SK-N-SH (cell line): Measurements from ENCODE around the gene CHRM4. TPM values are rescaled to one million over a fixed set of nuclear protein-coding genes. Genes with fewer than 3 reads are reported as not detected.

Source experiments
- CTCF ChIA-PET: fragments of 300-600, 350-600 bp; formaldehyde crosslinking; extraction: SDS; loops from one replicate; lab custom pipeline; 2021; lab: Yijun Ruan, JAX
- POLR2A ChIA-PET: fragments of 350-600 bp; sonication (Branson Sonifier 250); formaldehyde crosslinking; extraction: SDS; loops from one replicate; lab custom pipeline; 2020; ENCODE audit warnings: antibody characterized with exemption, inconsistent platforms; lab: Yijun Ruan, JAX
- DNase-seq: peaks from one replicate; pipeline ENCODE4 v3.0.0; 2012
- H2AFZ ChIP-seq: fragments of 200-600 bp; sonication (generic); 2 replicates; pipeline ENCODE4 v1.8.1; 2016; ENCODE audit warnings: antibody characterized with exemption, mild to moderate bottlenecking, low read depth
- H3F3A ChIP-seq: fragments of 200-600 bp; sonication (generic); replicated peaks from 2 replicates; pipeline ENCODE3; 2016; ENCODE audit warnings: antibody characterized with exemption, mild to moderate bottlenecking; ENCODE audit not compliant: insufficient read depth
- H3K27ac ChIP-seq, 2 experiments: fragments of 200-500 bp in 1 of 2; fragments of 200-600 bp in 1 of 2; sonication (Bioruptor generic) in 1 of 2; sonication (generic), shearing (Covaris generic) in 1 of 2; 2 replicates each; pipeline versions ENCODE4 v1.5.1 to v1.6.1; 2014 to 2016; ENCODE audit warnings: low read depth in 2 of 2, inconsistent platforms in 1 of 2, low read length in 1 of 2, mild to moderate bottlenecking in 1 of 2, mixed read lengths in 1 of 2
- H3K27me3 ChIP-seq: fragments of 200-600 bp; sonication (generic), shearing (Covaris generic); 2 replicates; pipeline ENCODE4 v1.6.1; 2016; ENCODE audit warnings: mixed run types; ENCODE audit not compliant: insufficient read depth
- H3K36me3 ChIP-seq, 2 experiments: fragments of 200-500 bp in 1 of 2; fragments of 200-600 bp in 1 of 2; sonication (Bioruptor generic) in 1 of 2; sonication (generic) in 1 of 2; replicated peaks in 1 of 2; 2 replicates each; pipeline versions ENCODE3 to v1.5.1; 2014 to 2016; ENCODE audit warnings: low read length in 1 of 2, mild to moderate bottlenecking in 1 of 2; ENCODE audit not compliant: insufficient read depth in 2 of 2, control insufficient read depth in 1 of 2
- H3K4me1 ChIP-seq, 2 experiments: fragments of 200-500 bp in 1 of 2; fragments of 200-600 bp in 1 of 2; sonication (Bioruptor generic) in 1 of 2; sonication (generic), shearing (Covaris generic) in 1 of 2; 2 replicates each; pipeline versions ENCODE4 v1.5.1 to v1.6.1; 2014 to 2016; ENCODE audit warnings: low read depth in 1 of 2, low read length in 1 of 2, mixed run types in 1 of 2; ENCODE audit not compliant: insufficient read depth in 2 of 2, control insufficient read depth in 1 of 2
- H3K4me2 ChIP-seq: fragments of 200-600 bp; sonication (generic), shearing (Covaris generic); 2 replicates; pipeline ENCODE4 v1.6.1; 2017; ENCODE audit warnings: mixed run types
- H3K4me3 ChIP-seq, 2 experiments: fragments of 200-500 bp in 1 of 2; fragments of 200-600 bp in 1 of 2; sonication (Bioruptor generic) in 1 of 2; sonication (generic), shearing (Covaris generic) in 1 of 2; 2 replicates each; pipeline versions ENCODE4 v1.5.1 to v1.8.1; 2014 to 2016; ENCODE audit warnings: low read depth in 2 of 2, inconsistent platforms in 1 of 2, low read length in 1 of 2, mild to moderate bottlenecking in 1 of 2, mixed read lengths in 1 of 2, moderate library complexity in 1 of 2
- H3K79me2 ChIP-seq: fragments of 200-600 bp; sonication (generic); 2 replicates; pipeline ENCODE4 v1.8.1; 2017; ENCODE audit warnings: mild to moderate bottlenecking; ENCODE audit not compliant: insufficient read depth
- H3K9ac ChIP-seq: fragments of 200-600 bp; sonication (generic); 2 replicates; pipeline ENCODE4 v1.6.1; 2017; ENCODE audit warnings: mixed run types
- H3K9me2 ChIP-seq: fragments of 200-600 bp; sonication (generic); 2 replicates; pipeline ENCODE4 v1.6.1; 2017; ENCODE audit warnings: mixed run types
- H3K9me3 ChIP-seq: fragments of 200-600 bp; sonication (generic); 2 replicates; pipeline ENCODE4 v1.6.1; 2017; ENCODE audit warnings: mixed run types, mild to moderate bottlenecking, moderate library complexity
- H4K20me1 ChIP-seq: fragments of 200-600 bp; sonication (generic); 2 replicates; pipeline ENCODE4 v1.6.1; 2017; ENCODE audit warnings: mild to moderate bottlenecking, mixed run types; ENCODE audit not compliant: insufficient read depth
- CTCF ChIP-seq: fragments of 200-600 bp; sonication (generic); IDR thresholded peaks from 2 replicates; pipeline ENCODE4 v1.6.1; 2017; ENCODE audit warnings: antibody characterized with exemption, mild to moderate bottlenecking, moderate library complexity
- FOSL2 ChIP-seq: IDR thresholded peaks from 2 replicates; pipeline ENCODE4 v1.4.0; 2012; ENCODE audit warnings: low read depth, mild to moderate bottlenecking, moderate library complexity, borderline replicate concordance
- GATA2 ChIP-seq: sonication (generic); formaldehyde crosslinking; IDR thresholded peaks from 2 replicates; pipeline ENCODE4 v1.5.0; 2020; ENCODE audit warnings: mild to moderate bottlenecking, missing genetic modification reagents
- IRF3 ChIP-seq: fragments of 150-350 bp; IDR thresholded peaks from 2 replicates; pipeline ENCODE4 v1.6.1; 2016; ENCODE audit warnings: mild to moderate bottlenecking, low read depth, low read length
- MAX ChIP-seq: IDR thresholded peaks from 2 replicates; pipeline ENCODE4 v1.4.0; 2012; ENCODE audit warnings: low read depth
- MEF2A ChIP-seq: IDR thresholded peaks from 2 replicates; pipeline ENCODE4 v1.4.0; 2012; ENCODE audit warnings: low read depth, borderline replicate concordance
- MXI1 ChIP-seq: IDR thresholded peaks from 2 replicates; pipeline ENCODE4 v1.6.1; 2012; ENCODE audit warnings: mild to moderate bottlenecking, low read depth, low read length, improper control_type of control experiment
- NRF1 ChIP-seq: IDR thresholded peaks from 2 replicates; pipeline ENCODE4 v1.6.1; 2012; ENCODE audit warnings: low read depth, mild to moderate bottlenecking, low read length
- PBX3 ChIP-seq: IDR thresholded peaks from 2 replicates; pipeline ENCODE4; 2012
- POLR2AphosphoS5 ChIP-seq: IDR thresholded peaks from 2 replicates; pipeline ENCODE4 v1.6.1; 2012; ENCODE audit warnings: low read depth, low read length
- RCOR1 ChIP-seq: fragments of 150-350 bp; IDR thresholded peaks from 2 replicates; pipeline ENCODE4 v1.6.1; 2017; ENCODE audit warnings: antibody characterized with exemption, low read length
- RXRA ChIP-seq: IDR thresholded peaks from 2 replicates; pipeline ENCODE4 v1.4.0; 2012; ENCODE audit warnings: low read depth, mild to moderate bottlenecking, borderline replicate concordance
- USF2 ChIP-seq: fragments of 150-350 bp; IDR thresholded peaks from 2 replicates; pipeline ENCODE4 v1.6.1; 2017; ENCODE audit warnings: antibody characterized with exemption, low read length, low read depth, borderline replicate concordance
- YY1 ChIP-seq: IDR thresholded peaks from 2 replicates; pipeline ENCODE4 v1.4.0; 2012; ENCODE audit warnings: low read depth, mild to moderate bottlenecking
- ZBTB33 ChIP-seq: IDR thresholded peaks from 2 replicates; pipeline ENCODE4 v1.4.0; 2012; ENCODE audit warnings: low read depth, borderline replicate concordance
- WGBS: methylation state at CpG from one replicate; pipeline ENCODE4 v1.1.6; 2017; ENCODE audit warnings: low lambda C conversion rate; 5-methylcytosine and 5-hydroxymethylcytosine counted together
- polyA plus RNA-seq, 3 experiments: library from polyadenylated mRNA; depleted of rRNA; stranded (reverse); fragments of >200 nt; gene quantifications; 2 replicates each; pipeline ENCODE4 v1.2.3, GENCODE V29; 2012

Gene CHRM4
- polyA plus RNA-seq, 1 of the 3 experiments (the other 2 are of a cell fraction), result 0.26 TPM

GRCh38 chr11:46339816-46340215 lies 51.8 kb downstream of the CHRM4 start:
- Histone ChIP-seq H3K4me2 (no peak overlapping the region), H3K4me1 (peaks cover 9 to 13% of the 10 kb centered on the region in 2 experiments; a peak in 3 of 4 replicates), H3K79me2 (no peaks in the 10 kb centered on the region), H3K36me3 (no peaks in the 10 kb centered on the region), H3K9ac (no peak overlapping the region), H3K27ac (no peak overlapping the region), H3K9me3 (no peaks in the 10 kb centered on the region), H2AFZ (no peak overlapping the region), H4K20me1 (no peaks in the 10 kb centered on the region), H3K27me3 (no peaks in the 10 kb centered on the region), H3K4me3 (no peak overlapping the region), H3F3A (no peaks in the 10 kb centered on the region), H3K9me2 (no peaks in the 10 kb centered on the region)
- DNase-seq, result no peak
- WGBS, result 92% methylated on average over 2 of the region's 2 CpGs
- CTCF ChIA-PET, result interaction anchor here (2.0 to 3.0 kb wide), 2 partner anchors 12 to 101 kb away, joined by 4 to 19 read pairs; no protein-coding TSS in a partner anchor
- TF ChIP-seq MAX (no peak), FOSL2 (no peak), ZBTB33 (no peak), CTCF (no peak), IRF3 (no peak), RCOR1 (no peak), PBX3 (no peak)
- POLR2A ChIA-PET, result no interaction called here

- Histone ChIP-seq H3K9me2 (no peaks in the 10 kb centered on the region), H3K36me3 (no peaks in the 10 kb centered on the region), H2AFZ (peak overlapping the region; percentile 51; the same call in 1 of the 2 replicates), H3K27ac (no peak overlapping the region), H3K9me3 (no peaks in the 10 kb centered on the region), H3K9ac (no peak overlapping the region), H3K79me2 (no peaks in the 10 kb centered on the region), H3K4me2 (peak overlapping the region; percentile 41; the same call in 1 of the 2 replicates), H3F3A (no peaks in the 10 kb centered on the region), H4K20me1 (no peaks in the 10 kb centered on the region), H3K4me1 (peaks cover 9 to 13% of the 10 kb centered on the region in 2 experiments; a peak in 3 of 4 replicates), H3K4me3 (no peak overlapping the region), H3K27me3 (no peaks in the 10 kb centered on the region)
- CTCF ChIA-PET, result interaction anchor here (0.8 to 3.0 kb wide), 4 partner anchors 13 to 101 kb away, joined by 3 to 19 read pairs (median 4); no protein-coding TSS in a partner anchor
- DNase-seq, result no peak
- 22% methylated on average over 8 of the region's 16 CpGs for WGBS
- POLR2A ChIA-PET, result no interaction called here
- TF ChIP-seq NRF1 (no peak), POLR2AphosphoS5 (no peak), MAX (no peak), USF2 (no peak), GATA2 (CRISPR knock-in tag) (no peak), MEF2A (no peak), MXI1 (no peak), RXRA (no peak), IRF3 (no peak), YY1 (no peak)
Measured at GRCh38 chr11:46338988-46339666, 52.4 kb downstream of the CHRM4 start.
